ENCODE data around the gene ATOSB. TPM values are rescaled to one million over a fixed set of nuclear protein-coding genes. Genes with fewer than 3 reads are reported as not detected.
A peak's percentile ranks its signal among the peaks of the same experiment; 100 is the strongest.

The ATOSB gene
- total and polyA plus RNA-seq, 9 of the 15 experiments (the other 6 are each of a cell fraction or from before 2014, with no cell fraction given): 0.45 to 8.0 (median 4.2) TPM

GRCh38 chr9:35134920-35135319, 19.3 kb upstream of the ATOSB start:
- Histone ChIP-seq H2AFZ (ENCODE audit: low read depth, low read length) (no peak overlapping the region), H3K79me2 (ENCODE audit: control insufficient read depth, insufficient read depth, low read length) (no peaks in the 10 kb centered on the region), H3K4me3 (no peak overlapping the region), H3K9me1 (ENCODE audit: control insufficient read depth, insufficient read depth, low read length) (no peaks in the 10 kb centered on the region), H3K36me3 (ENCODE audit: control insufficient read depth, insufficient read depth, low read length) (no peaks in the 10 kb centered on the region), H3K4me2 (ENCODE audit: insufficient read depth, low read length) (no peak overlapping the region), H3K4me1 (replicated peaks in 1 of 2; ENCODE audit: control insufficient read depth in 2 of 2, insufficient read depth in 2 of 2, low read length in 2 of 2) (peaks cover 0 to 8% of the 10 kb centered on the region in 2 experiments; a peak in 2 of 5 replicates), H3K27me3 (ENCODE audit: control insufficient read depth in 2 of 2, insufficient read depth in 2 of 2, low read length in 2 of 2) (no peaks in the 10 kb centered on the region), H3K27ac (ENCODE audit: extremely low read depth, low read depth, low read length) (no peak overlapping the region), H3K9ac (ENCODE audit: insufficient read depth in 1 of 2, low read depth in 2 of 2, low read length in 2 of 2) (no peak overlapping the region), H3K9me3 (replicated peaks; ENCODE audit: control insufficient read depth, insufficient read depth, low read depth, low read length) (no peaks in the 10 kb centered on the region), H4K20me1 (replicated peaks; ENCODE audit: control insufficient read depth, insufficient read depth, low read length) (no peaks in the 10 kb centered on the region)
- FAIRE-seq (no peak), ATAC-seq (no peak), DNase-seq (ENCODE audit: extremely low read depth in 1 of 4, low spot score in 3 of 4) (peak in 2 of 4 experiments; percentile 7)
- BruUV-seq (replicated peaks): no TSS peak
- WGBS (ENCODE audit: insufficient coverage, low coverage, missing lambda C conversion rate): 7% methylated on average over 3 of the region's 6 CpGs
- ChIA-PET CTCF (ENCODE audit: low intra/inter-chr PET ratio) (no interaction called here), POLR2A (interaction anchor here (0.6 kb wide), 1 partner anchor 344 kb away, joined by 3 read pairs; no protein-coding TSS in a partner anchor)
- in situ Hi-C loops (cut with MboI): no loop called here
- intact Hi-C loops (cut with micrococcal nuclease): no loop called here
- no peak for TF ChIP-seq NR2C2 (CRISPR knock-in tag; IDR thresholded peaks at IDR 0.05)
- TF ChIP-seq NR2C2 (tag; IDR thresholded peaks at IDR 0.05): no peak
- TF ChIP-seq CHD7 (IDR thresholded peaks at IDR 0.05; ENCODE audit: low read depth, low read length): no peak
- TF ChIP-seq CBX2 (IDR thresholded peaks at IDR 0.05; ENCODE audit: insufficient read depth, low read length, poor library complexity, severe bottlenecking): no peak
- no peak for TF ChIP-seq CBFA2T2 (conservative IDR thresholded peaks at IDR 0.05)
- TF ChIP-seq, protein P1, sequence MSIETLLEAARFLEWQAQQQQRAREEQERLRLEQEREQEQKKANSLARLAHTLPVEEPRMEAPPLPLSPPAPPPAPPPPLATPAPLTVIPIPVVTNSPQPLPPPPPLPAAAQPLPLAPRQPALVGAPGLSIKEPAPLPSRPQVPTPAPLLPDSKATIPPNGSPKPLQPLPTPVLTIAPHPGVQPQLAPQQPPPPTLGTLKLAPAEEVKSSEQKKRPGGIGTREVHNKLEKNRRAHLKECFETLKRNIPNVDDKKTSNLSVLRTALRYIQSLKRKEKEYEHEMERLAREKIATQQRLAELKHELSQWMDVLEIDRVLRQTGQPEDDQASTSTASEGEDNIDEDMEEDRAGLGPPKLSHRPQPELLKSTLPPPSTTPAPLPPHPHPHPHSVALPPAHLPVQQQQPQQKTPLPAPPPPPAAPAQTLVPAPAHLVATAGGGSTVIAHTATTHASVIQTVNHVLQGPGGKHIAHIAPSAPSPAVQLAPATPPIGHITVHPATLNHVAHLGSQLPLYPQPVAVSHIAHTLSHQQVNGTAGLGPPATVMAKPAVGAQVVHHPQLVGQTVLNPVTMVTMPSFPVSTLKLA (conservative IDR thresholded peaks at IDR 0.05): no peak
- no peak for TF ChIP-seq SAFB (IDR thresholded peaks at IDR 0.05; ENCODE audit: borderline replicate concordance, low read depth, low read length)
- TF ChIP-seq BDP1 (IDR thresholded peaks at IDR 0.05; ENCODE audit: insufficient read depth, insufficient read length): no peak
